Mesenchymal stem cell (in vitro differentiated cells and primary cell): ENCODE measurements around the gene ADPRS.

Experiments used
- DNase-seq: peaks from one replicate; pipeline ENCODE4 v3.0.0-alpha.2; 2013
- H2AFZ ChIP-seq: one replicate; pipeline ENCODE4 v1.6.1; 2013; ENCODE audit warnings: low read depth, mild to moderate bottlenecking, control low read depth, inconsistent platforms, low read length, moderate library complexity
- H2AK5ac ChIP-seq: 2 replicates; pipeline ENCODE4 v1.6.1; 2013; ENCODE audit warnings: low read length, moderate library complexity, mild to moderate bottlenecking, inconsistent platforms; ENCODE audit not compliant: severe bottlenecking
- H2BK120ac ChIP-seq: one replicate; pipeline ENCODE4 v1.6.1; 2013; ENCODE audit warnings: low read depth, mild to moderate bottlenecking, inconsistent platforms, low read length, moderate library complexity
- H2BK12ac ChIP-seq, 2 experiments: one replicate each; pipeline ENCODE4 v1.6.1; 2013; ENCODE audit warnings: inconsistent platforms in 2 of 2, low read length in 2 of 2, mild to moderate bottlenecking in 2 of 2, moderate library complexity in 2 of 2, control low read depth in 1 of 2
- H2BK15ac ChIP-seq: one replicate; pipeline ENCODE4 v1.6.1; 2013; ENCODE audit warnings: mild to moderate bottlenecking, low read depth, inconsistent platforms; ENCODE audit not compliant: poor library complexity, severe bottlenecking
- H2BK5ac ChIP-seq: 2 replicates; pipeline ENCODE4 v1.6.1; 2013; ENCODE audit warnings: low read depth, mild to moderate bottlenecking, low read length, control low read depth, inconsistent platforms; ENCODE audit not compliant: poor library complexity, severe bottlenecking
- H3K14ac ChIP-seq, 2 experiments: one replicate each; pipeline ENCODE4 v1.6.1; 2013; ENCODE audit warnings: inconsistent platforms in 2 of 2, low read length in 2 of 2, control low read depth in 1 of 2, mild to moderate bottlenecking in 1 of 2, moderate library complexity in 1 of 2
- H3K18ac ChIP-seq, 2 experiments: one replicate each; pipeline ENCODE4 v1.6.1; 2013; ENCODE audit warnings: inconsistent platforms in 2 of 2, low read length in 2 of 2, control low read depth in 1 of 2, low read depth in 1 of 2, mild to moderate bottlenecking in 1 of 2
- H3K23ac ChIP-seq, 2 experiments: one replicate each; pipeline ENCODE4 v1.6.1; 2013; ENCODE audit warnings: inconsistent platforms in 2 of 2, low read length in 2 of 2, mild to moderate bottlenecking in 2 of 2, moderate library complexity in 2 of 2, control low read depth in 1 of 2
- H3K27ac ChIP-seq: 2 replicates; pipeline ENCODE4 v1.5.1; 2013; ENCODE audit warnings: mild to moderate bottlenecking, moderate library complexity, low read length, control low read depth, inconsistent platforms; ENCODE audit not compliant: poor library complexity, severe bottlenecking
- H3K27me3 ChIP-seq, 2 experiments: 2 replicates each; pipeline versions ENCODE4 v1.6.1 to v1.7.0; 2013; ENCODE audit warnings: low read length in 2 of 2, mild to moderate bottlenecking in 2 of 2, moderate library complexity in 2 of 2, control low read depth in 1 of 2, inconsistent platforms in 1 of 2; ENCODE audit not compliant: control insufficient read depth in 1 of 2, insufficient read depth in 1 of 2
- H3K36me3 ChIP-seq, 2 experiments: 2 replicates each; pipeline versions ENCODE4 v1.6.1 to v1.7.0; 2013; ENCODE audit warnings: low read length in 2 of 2, control low read depth in 1 of 2, inconsistent platforms in 1 of 2, low read depth in 1 of 2, mild to moderate bottlenecking in 1 of 2; ENCODE audit not compliant: insufficient read depth in 2 of 2, control insufficient read depth in 1 of 2
- H3K4ac ChIP-seq, 2 experiments: one replicate each; pipeline ENCODE4 v1.6.1; 2013; ENCODE audit warnings: inconsistent platforms in 2 of 2, low read length in 2 of 2, mild to moderate bottlenecking in 2 of 2, moderate library complexity in 2 of 2, control low read depth in 1 of 2, low read depth in 1 of 2
- H3K4me1 ChIP-seq: 2 replicates; pipeline ENCODE4 v1.6.1; 2013; ENCODE audit warnings: low read depth, low read length, control low read depth; ENCODE audit not compliant: control insufficient read depth, insufficient read depth
- H3K4me2 ChIP-seq: 2 replicates; pipeline ENCODE4 v1.6.1; 2013; ENCODE audit warnings: low read length, mild to moderate bottlenecking, inconsistent platforms; ENCODE audit not compliant: poor library complexity, severe bottlenecking
- H3K4me3 ChIP-seq, 2 experiments: 2 replicates each; pipeline versions ENCODE4 v1.5.1 to v1.7.0; 2013; ENCODE audit warnings: low read length in 2 of 2, mild to moderate bottlenecking in 2 of 2, control low read depth in 1 of 2, low read depth in 1 of 2; ENCODE audit not compliant: insufficient read depth in 1 of 2
- H3K79me1 ChIP-seq: replicated peaks from 2 replicates; pipeline ENCODE4 v1.6.1; 2013; ENCODE audit warnings: mild to moderate bottlenecking, control low read depth, low read length, inconsistent platforms; ENCODE audit not compliant: poor library complexity, severe bottlenecking
- H3K9ac ChIP-seq: 2 replicates; pipeline ENCODE4 v1.7.0; 2013; ENCODE audit warnings: mild to moderate bottlenecking, low read length, moderate library complexity
- H3K9me3 ChIP-seq: 2 replicates; pipeline ENCODE4 v1.7.0; 2013; ENCODE audit warnings: mild to moderate bottlenecking, low read length; ENCODE audit not compliant: control insufficient read depth
- H4K8ac ChIP-seq: one replicate; pipeline ENCODE4 v1.6.1; 2013; ENCODE audit warnings: inconsistent platforms, mild to moderate bottlenecking, low read length, moderate library complexity
- H4K91ac ChIP-seq: one replicate; pipeline ENCODE4 v1.6.1; 2013; ENCODE audit warnings: mild to moderate bottlenecking, low read length, inconsistent platforms
- WGBS: methylation state at CpG from one replicate; pipeline ENCODE4 v1.1.7; 2013; ENCODE audit warnings: mixed read lengths; 5-methylcytosine and 5-hydroxymethylcytosine counted together

Gene ADPRS

DNA sequence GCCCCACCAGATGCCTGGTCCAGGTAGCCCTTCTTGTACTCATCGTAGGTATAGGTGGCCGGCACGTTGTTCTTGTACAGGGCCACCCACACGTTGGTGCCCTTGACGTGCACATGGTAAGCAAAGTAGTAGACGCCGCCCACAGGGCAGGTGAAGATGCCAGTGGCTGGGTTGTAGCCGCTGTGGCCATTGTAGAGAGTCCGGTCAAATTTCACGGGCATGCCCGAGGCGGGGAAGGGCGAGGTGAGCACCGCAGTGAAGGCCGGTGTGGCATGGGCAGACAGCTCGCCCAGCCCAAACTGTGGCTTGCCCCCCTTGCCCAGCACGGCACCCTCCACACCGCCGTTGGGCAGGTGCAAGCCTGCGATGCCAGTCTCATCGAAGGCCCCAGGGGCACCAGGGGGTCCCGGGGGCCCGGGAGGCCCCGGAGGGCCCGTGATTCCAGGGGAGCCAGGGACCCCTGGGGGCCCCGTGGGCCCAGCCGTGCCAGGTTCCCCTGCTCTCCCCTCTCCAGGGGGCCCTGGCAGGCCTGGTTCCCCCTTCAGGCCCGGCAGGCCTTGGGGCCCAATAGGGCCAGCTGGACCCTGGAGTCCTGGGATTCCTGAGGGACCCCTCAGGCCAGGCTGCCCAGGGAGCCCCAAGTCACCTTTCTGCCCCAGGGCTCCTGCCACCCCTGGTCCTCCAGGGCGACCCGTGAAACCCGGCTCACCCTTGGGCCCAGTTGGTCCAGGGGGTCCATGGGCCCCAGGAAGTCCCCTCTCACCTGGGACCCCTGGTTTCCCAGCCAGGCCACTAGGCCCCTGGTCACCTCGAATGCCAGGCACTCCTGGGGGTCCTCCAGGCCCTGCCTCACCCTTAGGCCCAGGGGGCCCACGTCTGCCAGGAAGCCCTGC lies 9.2 kb downstream of the ADPRS start:
- H3K4me3 ChIP-seq, result no peak overlapping the region
- H2BK12ac ChIP-seq, result no peak overlapping the region
- 92% methylated on average over 33 of the region's 33 CpGs for WGBS
- peaks cover 13% of the 10 kb centered on the region for H3K79me1 ChIP-seq
- H3K4me1 ChIP-seq, result peaks cover 21% of the 10 kb centered on the region
- H4K8ac ChIP-seq, result no peak overlapping the region
- no peak overlapping the region for H3K4ac ChIP-seq
- H2AFZ ChIP-seq, result no peak overlapping the region
- no peak overlapping the region for H3K14ac ChIP-seq
- DNase-seq, result no peak
- H3K9me3 ChIP-seq, result no peaks in the 10 kb centered on the region
- no peak overlapping the region for H3K9ac ChIP-seq
- H3K27me3 ChIP-seq, result no peaks in the 10 kb centered on the region
- no peak overlapping the region for H2BK120ac ChIP-seq
- H3K23ac ChIP-seq, result no peak overlapping the region
- peak overlapping the region; percentile 40 for H2AK5ac ChIP-seq
- no peak overlapping the region for H3K27ac ChIP-seq
- no peak overlapping the region for H2BK5ac ChIP-seq
- H3K36me3 ChIP-seq, result peaks cover 31 to 59% of the 10 kb centered on the region in 2 experiments
- H3K18ac ChIP-seq, result no peak overlapping the region
- no peak overlapping the region for H2BK15ac ChIP-seq
- no peak overlapping the region for H3K4me2 ChIP-seq
- peak overlapping the region; percentile 92 for H4K91ac ChIP-seq

DNA sequence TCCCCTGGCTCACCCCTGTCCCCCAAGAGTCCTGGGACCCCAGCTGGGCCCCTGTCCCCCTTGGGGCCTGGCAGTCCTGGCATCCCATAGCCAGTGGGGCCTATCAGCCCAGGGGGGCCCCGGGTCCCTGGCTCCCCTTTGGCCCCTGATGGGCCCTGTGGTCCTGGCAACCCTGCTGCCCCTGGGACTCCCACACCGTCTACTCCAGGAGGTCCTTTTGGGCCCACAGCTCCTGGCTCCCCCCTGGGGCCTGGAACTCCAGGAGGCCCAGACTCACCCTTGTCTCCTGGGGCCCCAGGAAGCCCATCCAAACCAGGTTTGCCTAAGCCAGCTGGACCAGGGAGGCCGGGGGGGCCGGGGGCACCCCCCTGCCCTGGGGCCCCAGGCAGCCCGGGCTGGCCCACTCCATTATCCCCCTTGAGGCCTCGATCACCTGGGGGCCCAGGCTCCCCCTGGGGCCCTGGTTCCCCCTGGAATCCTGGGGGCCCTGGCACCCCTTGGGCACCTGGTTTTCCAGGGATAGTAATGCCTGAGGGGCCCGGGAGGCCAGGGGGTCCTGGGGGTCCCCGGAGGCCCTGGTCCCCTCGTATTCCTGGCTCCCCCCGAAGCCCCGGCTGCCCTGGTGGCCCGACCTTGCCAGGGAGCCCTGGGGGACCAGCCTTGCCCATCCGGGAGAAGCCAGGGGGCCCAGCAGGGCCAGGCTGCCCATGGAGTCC lies 10.1 kb downstream of the ADPRS start:
- H3K27me3 ChIP-seq, result no peaks in the 10 kb centered on the region

DNA sequence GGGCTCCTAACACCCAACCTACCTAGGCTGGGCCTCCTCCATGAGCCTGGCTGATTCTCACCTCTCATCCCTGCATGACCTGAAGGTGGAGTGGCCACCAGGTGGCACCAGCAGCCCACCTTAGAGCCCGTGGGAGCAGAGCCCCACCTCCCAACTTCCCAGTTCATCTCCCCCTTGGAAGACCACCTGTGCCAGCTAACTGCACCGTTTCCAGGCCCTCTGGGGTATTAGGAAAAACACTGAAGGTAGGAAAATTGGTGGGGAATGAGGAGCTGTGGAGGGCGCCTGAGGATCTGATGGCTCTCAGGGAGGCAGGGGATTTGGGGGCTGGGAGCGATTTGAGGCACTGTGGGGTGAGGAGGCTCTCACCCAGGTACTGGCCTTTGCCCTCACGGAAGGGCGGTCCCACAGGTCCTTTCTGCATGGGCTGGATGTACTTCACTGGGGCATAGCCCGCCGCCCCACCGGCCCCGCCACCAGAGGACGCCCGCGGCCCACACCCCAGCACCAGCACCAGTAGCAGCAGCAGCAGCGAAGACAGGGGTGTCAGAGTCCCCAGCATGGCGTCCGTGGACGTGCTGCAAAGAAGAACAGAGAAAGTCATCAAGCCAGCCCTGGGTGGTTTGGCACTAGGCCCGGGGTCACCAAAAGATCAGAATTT lies 11.1 kb downstream of the ADPRS start:
- Histone ChIP-seq H4K91ac (no peak overlapping the region), H3K9me3 (no peaks in the 10 kb centered on the region), H4K8ac (peak overlapping the region; percentile 42), H3K27ac (no peak overlapping the region), H3K4me2 (no peak overlapping the region), H2BK12ac (peak overlapping the region in 1 of 2 experiments; percentile 24), H3K4me1 (peaks cover 11% of the 10 kb centered on the region), H3K18ac (peak overlapping the region in 1 of 2 experiments; percentile 1), H3K4me3 (no peak overlapping the region), H3K4ac (no peak overlapping the region), H2BK120ac (no peak overlapping the region), H3K23ac (no peak overlapping the region), H2AK5ac (peak overlapping the region; percentile 61), H2AFZ (no peak overlapping the region), H3K36me3 (peaks cover 16 to 40% of the 10 kb centered on the region in 2 experiments), H2BK15ac (peak overlapping the region; percentile 26), H2BK5ac (no peak overlapping the region), H3K9ac (peak overlapping the region; percentile 39), H3K79me1 (peaks cover 2% of the 10 kb centered on the region), H3K27me3 (no peaks in the 10 kb centered on the region), H3K14ac (no peak overlapping the region)
- 52% methylated on average over 17 of the region's 18 CpGs for WGBS
- DNase-seq, result peak; percentile 72

More for the DNA sequence above, 10.1 kb downstream of the ADPRS start:
- H2BK120ac ChIP-seq, result peak overlapping the region; percentile 15
- no peak overlapping the region for H2AFZ ChIP-seq
- no peak overlapping the region for H3K14ac ChIP-seq
- no peak for DNase-seq
- H2AK5ac ChIP-seq, result peak overlapping the region; percentile 40
- peaks cover 22 to 50% of the 10 kb centered on the region in 2 experiments for H3K36me3 ChIP-seq
- peaks cover 5% of the 10 kb centered on the region for H3K79me1 ChIP-seq
- no peak overlapping the region for H3K27ac ChIP-seq
- no peak overlapping the region for H2BK12ac ChIP-seq
- peaks cover 19% of the 10 kb centered on the region for H3K4me1 ChIP-seq
- H4K8ac ChIP-seq, result no peak overlapping the region
- no peak overlapping the region for H3K23ac ChIP-seq
- H2BK5ac ChIP-seq, result no peak overlapping the region
- no peak overlapping the region for H2BK15ac ChIP-seq
- H3K9ac ChIP-seq, result no peak overlapping the region
- H3K4ac ChIP-seq, result no peak overlapping the region
- 91% methylated on average over 13 of the region's 13 CpGs for WGBS
- H3K18ac ChIP-seq, result no peak overlapping the region
- no peak overlapping the region for H3K4me3 ChIP-seq
- H3K9me3 ChIP-seq, result no peaks in the 10 kb centered on the region
- H4K91ac ChIP-seq, result no peak overlapping the region
- no peak overlapping the region for H3K4me2 ChIP-seq

DNA sequence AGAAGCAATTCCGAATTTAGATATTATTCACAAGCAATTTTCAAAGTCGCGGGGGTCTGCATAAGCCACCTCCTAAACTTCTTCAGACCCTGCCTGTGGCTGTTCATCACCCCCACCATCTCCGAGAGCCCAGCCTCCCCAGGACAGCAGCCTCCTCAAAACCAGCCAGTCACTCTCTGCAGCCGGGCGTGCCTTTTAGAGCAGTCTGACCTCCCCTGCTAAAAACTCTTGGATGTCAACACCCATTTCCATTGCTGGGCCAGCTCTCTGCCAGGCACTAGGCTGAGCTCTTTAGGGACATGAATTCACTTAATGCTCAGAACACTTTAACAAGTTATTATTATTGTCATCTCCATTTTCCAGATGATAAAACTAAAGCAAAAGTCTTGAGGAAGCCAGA lies 11.7 kb downstream of the ADPRS start:
- Histone ChIP-seq H2AFZ (no peak overlapping the region), H3K18ac (no peak overlapping the region), H2BK15ac (no peak overlapping the region)

More for the DNA sequence above, 11.7 kb downstream of the ADPRS start:
- H3K4me2 ChIP-seq, result no peak overlapping the region
- H3K23ac ChIP-seq, result no peak overlapping the region
- 82% methylated on average over 6 of the region's 6 CpGs for WGBS
- H3K9me3 ChIP-seq, result no peaks in the 10 kb centered on the region
- H2AK5ac ChIP-seq, result no peak overlapping the region
- H3K79me1 ChIP-seq, result no peaks in the 10 kb centered on the region
- peak overlapping the region; percentile 39 for H3K9ac ChIP-seq
- no peak overlapping the region for H3K4me3 ChIP-seq
- H3K36me3 ChIP-seq, result peaks cover 11 to 38% of the 10 kb centered on the region in 2 experiments
- H4K8ac ChIP-seq, result no peak overlapping the region
- DNase-seq, result no peak
- no peak overlapping the region for H2BK120ac ChIP-seq
- no peak overlapping the region for H3K14ac ChIP-seq
- H3K27me3 ChIP-seq, result no peaks in the 10 kb centered on the region
- no peak overlapping the region for H3K27ac ChIP-seq
- peaks cover 9% of the 10 kb centered on the region for H3K4me1 ChIP-seq
- H3K4ac ChIP-seq, result no peak overlapping the region
- no peak overlapping the region for H2BK12ac ChIP-seq
- no peak overlapping the region for H4K91ac ChIP-seq
- no peak overlapping the region for H2BK5ac ChIP-seq
